H1 (cell line): ENCODE data around the gene SHH. TPM values are rescaled to one million over a fixed set of nuclear protein-coding genes. Genes with fewer than 3 reads are reported as not detected.

Experiments
- BACH1 ChIP-seq: IDR thresholded peaks from 2 replicates; pipeline ENCODE4 v1.6.1; 2012; ENCODE audit warnings: low read length, improper control_type of control experiment
- NANOG ChIP-seq: IDR thresholded peaks from 2 replicates; pipeline ENCODE4 v1.6.1; 2011; ENCODE audit warnings: low read length, low read depth, mild to moderate bottlenecking, inconsistent platforms; ENCODE audit not compliant: insufficient read depth, poor library complexity, severe bottlenecking
- polyA plus RNA-seq, 7 experiments: library from polyadenylated mRNA; depleted of rRNA in 3 of 7; stranded (reverse) in 5 of 7; unstranded in 2 of 7; fragments of >200 nt in 5 of 7; fragments of 200-250 nt in 2 of 7; gene quantifications; 1 replicate in 5 of 7; 2 replicates in 1 of 7; 4 replicates in 1 of 7; pipeline versions ENCODE4 v1.2.1 to v1.2.3, GENCODE V29; 2011 to 2013; ENCODE audit warnings: missing spikeins in 2 of 7, mixed read lengths in 2 of 7
- total RNA-seq: library from RNA; stranded (reverse); fragmentation: NEBNext Ultra II Directional; extraction: Animal tissue kit (Norgen Biotek cat#: 25700); gene quantifications from 2 replicates; pipeline ENCODE4 v1.2.1, GENCODE V29; 2021
- TF ChIP-seq, protein P1 (sequence below): fragments of 300-600 bp; sonication (generic); IDR thresholded peaks from 2 replicates; pipeline ENCODE4 v1.7.1; 2012; ENCODE audit warnings: low read length, moderate library complexity, mild to moderate bottlenecking, inconsistent platforms; ENCODE audit not compliant: insufficient replicate concordance

The SHH gene
- total and polyA plus RNA-seq, 2 of the 8 experiments (the other 6 are each of a cell fraction or from before 2014, with no cell fraction given), result not detected

DNA sequence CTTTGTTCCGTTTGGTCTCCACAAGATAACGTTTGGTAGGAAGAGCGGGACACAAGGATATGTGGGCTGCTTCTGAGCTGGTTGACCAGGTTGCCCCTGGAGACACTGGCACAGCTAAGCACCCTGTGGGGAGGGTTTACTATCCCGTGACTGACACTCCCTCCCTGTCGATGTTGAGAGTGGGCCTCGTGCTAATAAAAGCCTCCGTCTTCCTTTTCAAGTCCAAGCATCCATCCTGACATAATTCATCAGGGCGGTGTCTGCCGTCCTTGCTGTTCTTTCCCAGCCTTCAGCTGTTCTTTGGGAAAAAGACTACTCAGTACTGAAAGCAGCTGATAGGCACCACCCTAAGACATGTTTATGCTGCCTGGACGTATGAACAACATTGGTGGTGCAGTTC lies 49.6 kb downstream of the SHH start (continued):
- TF ChIP-seq, protein P1, sequence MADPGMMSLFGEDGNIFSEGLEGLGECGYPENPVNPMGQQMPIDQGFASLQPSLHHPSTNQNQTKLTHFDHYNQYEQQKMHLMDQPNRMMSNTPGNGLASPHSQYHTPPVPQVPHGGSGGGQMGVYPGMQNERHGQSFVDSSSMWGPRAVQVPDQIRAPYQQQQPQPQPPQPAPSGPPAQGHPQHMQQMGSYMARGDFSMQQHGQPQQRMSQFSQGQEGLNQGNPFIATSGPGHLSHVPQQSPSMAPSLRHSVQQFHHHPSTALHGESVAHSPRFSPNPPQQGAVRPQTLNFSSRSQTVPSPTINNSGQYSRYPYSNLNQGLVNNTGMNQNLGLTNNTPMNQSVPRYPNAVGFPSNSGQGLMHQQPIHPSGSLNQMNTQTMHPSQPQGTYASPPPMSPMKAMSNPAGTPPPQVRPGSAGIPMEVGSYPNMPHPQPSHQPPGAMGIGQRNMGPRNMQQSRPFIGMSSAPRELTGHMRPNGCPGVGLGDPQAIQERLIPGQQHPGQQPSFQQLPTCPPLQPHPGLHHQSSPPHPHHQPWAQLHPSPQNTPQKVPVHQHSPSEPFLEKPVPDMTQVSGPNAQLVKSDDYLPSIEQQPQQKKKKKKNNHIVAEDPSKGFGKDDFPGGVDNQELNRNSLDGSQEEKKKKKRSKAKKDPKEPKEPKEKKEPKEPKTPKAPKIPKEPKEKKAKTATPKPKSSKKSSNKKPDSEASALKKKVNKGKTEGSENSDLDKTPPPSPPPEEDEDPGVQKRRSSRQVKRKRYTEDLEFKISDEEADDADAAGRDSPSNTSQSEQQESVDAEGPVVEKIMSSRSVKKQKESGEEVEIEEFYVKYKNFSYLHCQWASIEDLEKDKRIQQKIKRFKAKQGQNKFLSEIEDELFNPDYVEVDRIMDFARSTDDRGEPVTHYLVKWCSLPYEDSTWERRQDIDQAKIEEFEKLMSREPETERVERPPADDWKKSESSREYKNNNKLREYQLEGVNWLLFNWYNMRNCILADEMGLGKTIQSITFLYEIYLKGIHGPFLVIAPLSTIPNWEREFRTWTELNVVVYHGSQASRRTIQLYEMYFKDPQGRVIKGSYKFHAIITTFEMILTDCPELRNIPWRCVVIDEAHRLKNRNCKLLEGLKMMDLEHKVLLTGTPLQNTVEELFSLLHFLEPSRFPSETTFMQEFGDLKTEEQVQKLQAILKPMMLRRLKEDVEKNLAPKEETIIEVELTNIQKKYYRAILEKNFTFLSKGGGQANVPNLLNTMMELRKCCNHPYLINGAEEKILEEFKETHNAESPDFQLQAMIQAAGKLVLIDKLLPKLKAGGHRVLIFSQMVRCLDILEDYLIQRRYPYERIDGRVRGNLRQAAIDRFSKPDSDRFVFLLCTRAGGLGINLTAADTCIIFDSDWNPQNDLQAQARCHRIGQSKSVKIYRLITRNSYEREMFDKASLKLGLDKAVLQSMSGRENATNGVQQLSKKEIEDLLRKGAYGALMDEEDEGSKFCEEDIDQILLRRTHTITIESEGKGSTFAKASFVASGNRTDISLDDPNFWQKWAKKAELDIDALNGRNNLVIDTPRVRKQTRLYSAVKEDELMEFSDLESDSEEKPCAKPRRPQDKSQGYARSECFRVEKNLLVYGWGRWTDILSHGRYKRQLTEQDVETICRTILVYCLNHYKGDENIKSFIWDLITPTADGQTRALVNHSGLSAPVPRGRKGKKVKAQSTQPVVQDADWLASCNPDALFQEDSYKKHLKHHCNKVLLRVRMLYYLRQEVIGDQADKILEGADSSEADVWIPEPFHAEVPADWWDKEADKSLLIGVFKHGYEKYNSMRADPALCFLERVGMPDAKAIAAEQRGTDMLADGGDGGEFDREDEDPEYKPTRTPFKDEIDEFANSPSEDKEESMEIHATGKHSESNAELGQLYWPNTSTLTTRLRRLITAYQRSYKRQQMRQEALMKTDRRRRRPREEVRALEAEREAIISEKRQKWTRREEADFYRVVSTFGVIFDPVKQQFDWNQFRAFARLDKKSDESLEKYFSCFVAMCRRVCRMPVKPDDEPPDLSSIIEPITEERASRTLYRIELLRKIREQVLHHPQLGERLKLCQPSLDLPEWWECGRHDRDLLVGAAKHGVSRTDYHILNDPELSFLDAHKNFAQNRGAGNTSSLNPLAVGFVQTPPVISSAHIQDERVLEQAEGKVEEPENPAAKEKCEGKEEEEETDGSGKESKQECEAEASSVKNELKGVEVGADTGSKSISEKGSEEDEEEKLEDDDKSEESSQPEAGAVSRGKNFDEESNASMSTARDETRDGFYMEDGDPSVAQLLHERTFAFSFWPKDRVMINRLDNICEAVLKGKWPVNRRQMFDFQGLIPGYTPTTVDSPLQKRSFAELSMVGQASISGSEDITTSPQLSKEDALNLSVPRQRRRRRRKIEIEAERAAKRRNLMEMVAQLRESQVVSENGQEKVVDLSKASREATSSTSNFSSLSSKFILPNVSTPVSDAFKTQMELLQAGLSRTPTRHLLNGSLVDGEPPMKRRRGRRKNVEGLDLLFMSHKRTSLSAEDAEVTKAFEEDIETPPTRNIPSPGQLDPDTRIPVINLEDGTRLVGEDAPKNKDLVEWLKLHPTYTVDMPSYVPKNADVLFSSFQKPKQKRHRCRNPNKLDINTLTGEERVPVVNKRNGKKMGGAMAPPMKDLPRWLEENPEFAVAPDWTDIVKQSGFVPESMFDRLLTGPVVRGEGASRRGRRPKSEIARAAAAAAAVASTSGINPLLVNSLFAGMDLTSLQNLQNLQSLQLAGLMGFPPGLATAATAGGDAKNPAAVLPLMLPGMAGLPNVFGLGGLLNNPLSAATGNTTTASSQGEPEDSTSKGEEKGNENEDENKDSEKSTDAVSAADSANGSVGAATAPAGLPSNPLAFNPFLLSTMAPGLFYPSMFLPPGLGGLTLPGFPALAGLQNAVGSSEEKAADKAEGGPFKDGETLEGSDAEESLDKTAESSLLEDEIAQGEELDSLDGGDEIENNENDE, result no peak
- TF ChIP-seq NANOG (no peak), BACH1 (no peak)
